Measurements from ENCODE around the gene ANKHD1.
"Not testable (repeated sequence)": the region's sequence is repeated elsewhere in the genome, so short reads cannot be mapped to it uniquely, and the experiment has no call there.

ANKHD1 gene

DNA sequence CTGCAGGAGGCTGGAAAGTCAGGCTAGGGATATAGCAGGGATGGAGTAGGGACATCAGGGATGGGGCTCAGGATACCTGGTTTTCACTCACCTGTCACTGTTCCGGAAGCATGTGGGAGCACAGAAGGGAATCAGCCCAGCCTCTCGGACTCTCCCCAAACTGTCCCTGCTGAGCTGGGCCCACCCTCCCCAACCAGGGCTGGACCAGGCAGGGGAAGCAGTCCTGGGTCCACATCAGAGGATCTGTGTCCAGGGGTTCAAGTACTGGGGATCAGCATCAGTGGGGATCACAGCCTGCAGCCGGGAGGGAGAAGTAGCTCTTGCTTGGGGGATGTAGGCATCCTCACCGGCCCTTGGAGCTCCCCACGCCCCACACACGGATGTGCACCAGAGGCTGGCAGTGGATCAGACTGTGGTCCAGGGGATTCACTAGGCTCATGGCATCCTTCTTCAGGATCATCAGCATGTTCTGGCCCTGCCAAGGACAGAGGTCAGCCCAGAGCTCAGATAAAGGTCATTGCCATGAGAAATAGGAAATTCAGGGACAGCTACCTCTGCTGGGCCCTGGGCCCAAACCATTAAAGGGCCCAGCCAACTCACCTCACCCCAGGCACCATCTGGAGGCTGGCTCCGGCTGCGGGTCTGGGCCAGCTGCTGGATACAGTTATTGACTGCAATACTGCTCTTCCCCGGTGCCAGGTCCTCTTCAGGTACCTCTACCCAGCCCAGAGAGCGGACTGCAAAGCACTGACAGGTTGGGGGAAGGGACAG is 160.3 kb downstream of the ANKHD1 start:
- DNase-seq (ENCODE audit: low read depth in 2 of 3, low spot score in 1 of 3) = no peak

DNA sequence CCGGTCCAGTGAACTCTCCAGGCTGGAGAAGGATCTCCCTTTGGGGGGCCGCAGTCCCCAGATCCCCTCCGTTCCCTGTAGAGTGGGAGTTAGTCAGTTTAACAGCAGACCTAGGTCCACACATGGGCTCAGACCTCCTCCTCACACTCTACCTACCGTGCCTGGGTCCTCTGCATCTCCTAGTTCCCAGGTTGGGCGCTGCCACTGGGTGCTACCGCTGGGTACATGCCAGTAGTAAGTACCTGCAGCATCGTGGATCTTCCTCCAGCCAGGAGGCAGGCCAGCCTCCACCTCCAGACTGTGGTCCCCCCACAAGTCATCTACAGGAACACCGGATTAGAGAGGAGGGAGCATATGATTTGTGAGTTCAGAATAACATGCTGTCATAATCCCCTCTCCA is 162.0 kb downstream of the ANKHD1 start:
- DNase-seq (ENCODE audit: low read depth in 2 of 3, low spot score in 1 of 3) = no peak

DNA sequence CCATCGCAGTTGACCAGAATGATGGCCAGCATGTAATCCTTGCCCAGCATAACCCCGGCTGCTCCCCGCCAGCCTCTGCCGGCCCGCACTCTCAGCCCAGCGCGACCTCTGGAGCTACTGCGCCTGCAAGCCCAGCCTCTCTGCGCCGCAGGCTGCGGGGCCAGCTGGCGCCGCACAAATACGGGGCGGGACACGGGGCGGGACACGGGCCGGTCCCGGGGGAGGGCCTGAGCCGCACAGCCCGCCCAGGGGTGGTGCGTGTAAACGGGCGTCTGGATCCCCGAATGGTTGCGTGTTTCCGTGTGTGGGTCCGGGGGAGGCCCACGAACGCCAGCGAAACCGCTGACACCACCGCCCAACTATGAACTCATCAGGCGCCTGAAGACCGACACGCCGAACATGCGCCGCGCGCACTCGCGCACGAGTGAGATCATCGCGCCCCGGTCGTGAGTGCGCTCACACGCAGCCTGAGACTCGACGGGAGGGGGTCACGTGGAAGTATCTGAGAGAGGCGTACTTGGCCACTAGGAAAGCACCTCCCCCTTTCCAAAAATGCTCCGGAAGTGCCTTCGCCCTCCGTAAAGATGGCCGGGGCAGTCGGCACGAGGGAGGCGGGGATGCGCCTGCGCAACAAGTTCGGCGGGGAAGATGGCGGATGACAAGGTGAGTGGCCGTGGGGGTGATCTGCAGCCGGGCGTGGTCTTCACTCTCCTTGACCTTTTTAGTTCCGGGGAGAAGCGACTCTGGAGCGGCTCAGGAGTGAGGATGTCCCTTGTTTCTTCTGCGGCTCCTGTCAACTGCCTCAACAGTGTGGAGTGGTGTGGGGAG is 162.8 kb downstream of the ANKHD1 start, which contains the start of the genes APBB3 and SLC35A4:
APBB3 (minus strand) TSS at position 403 of the 828 bp plus-strand sequence; CDS start at position 50, 353 bp downstream.
SLC35A4 (plus strand) TSS at position 633 of the 828 bp plus-strand sequence. CDS start 2,342 bp downstream, outside the sequence.
- DNase-seq (ENCODE audit: low read depth in 2 of 3, low spot score in 1 of 3) = peak; percentile 89 to 94 (median 94)

DNA sequence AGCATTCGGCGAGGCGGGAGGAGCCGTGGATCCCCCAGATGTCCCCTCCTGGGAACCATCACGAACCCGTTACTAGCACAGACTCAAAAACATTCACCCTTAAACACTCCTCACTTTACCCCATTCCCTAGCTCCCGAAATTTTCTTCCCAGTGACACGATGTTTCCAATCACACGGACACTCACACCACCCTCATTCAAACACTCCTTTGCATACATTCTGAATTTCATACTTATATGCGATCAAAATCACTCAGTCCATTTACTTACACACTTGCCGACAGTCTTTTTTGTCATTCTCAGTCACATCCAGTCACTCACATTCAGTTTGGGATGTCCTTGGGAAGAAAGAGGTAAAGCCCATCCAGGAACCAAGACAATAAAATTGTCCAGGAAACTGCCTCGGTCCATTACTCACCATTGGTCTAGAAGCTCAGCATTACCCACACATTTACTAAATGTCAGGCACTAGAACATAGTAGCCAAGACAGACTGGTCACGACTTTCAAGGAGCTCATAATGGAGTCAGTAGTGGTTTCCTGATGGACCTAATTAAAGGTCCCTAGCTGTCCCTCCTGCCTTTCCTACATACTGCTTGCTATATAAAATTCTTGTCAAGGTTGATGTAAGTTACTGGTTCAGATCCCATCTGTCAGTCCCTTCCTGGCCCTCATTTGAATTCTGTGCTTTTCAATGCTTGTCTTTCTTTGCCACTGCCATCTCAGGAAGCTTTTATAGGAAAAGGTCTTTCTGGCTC is 163.6 kb downstream of the ANKHD1 start:
- DNase-seq (ENCODE audit: low read depth in 2 of 3, low spot score in 1 of 3) = no peak

DNA sequence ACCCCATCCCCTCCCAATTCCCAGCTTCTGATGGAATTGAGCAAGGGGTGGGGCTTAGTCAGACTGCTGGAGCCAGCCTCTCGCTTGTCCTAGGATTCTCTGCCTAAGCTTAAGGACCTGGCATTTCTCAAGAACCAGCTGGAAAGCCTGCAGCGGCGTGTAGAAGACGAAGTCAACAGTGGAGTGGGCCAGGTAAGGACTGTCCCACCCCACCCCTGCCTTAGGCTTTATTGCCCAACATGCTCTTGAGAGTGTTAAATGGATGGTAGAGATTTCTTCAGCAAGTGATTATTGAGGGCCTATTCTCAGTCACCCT is 164.1 kb downstream of the ANKHD1 start:
- no peak for DNase-seq (ENCODE audit: low read depth in 2 of 3, low spot score in 1 of 3)

DNA sequence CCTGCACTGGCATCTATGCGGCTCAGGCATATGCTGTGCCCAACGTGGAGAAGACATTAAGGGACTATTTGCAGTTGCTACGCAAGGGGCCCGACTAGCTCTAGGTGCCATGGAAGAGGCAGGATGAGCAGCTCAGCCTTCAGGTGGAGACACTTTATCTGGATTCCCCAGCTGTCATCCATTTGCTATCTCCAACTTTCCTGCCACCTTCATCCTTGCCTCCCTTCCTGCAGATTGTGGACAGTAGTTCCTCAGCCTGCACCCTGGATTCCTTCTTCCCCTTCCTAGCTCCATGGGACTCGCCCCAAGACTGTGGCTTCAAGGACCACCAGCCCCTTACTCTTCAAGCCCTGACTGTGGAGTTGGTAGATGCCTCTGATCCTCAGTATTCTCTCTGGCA is 165.0 kb downstream of the ANKHD1 start:
- no peak for DNase-seq (ENCODE audit: low read depth in 2 of 3, low spot score in 1 of 3)

DNA sequence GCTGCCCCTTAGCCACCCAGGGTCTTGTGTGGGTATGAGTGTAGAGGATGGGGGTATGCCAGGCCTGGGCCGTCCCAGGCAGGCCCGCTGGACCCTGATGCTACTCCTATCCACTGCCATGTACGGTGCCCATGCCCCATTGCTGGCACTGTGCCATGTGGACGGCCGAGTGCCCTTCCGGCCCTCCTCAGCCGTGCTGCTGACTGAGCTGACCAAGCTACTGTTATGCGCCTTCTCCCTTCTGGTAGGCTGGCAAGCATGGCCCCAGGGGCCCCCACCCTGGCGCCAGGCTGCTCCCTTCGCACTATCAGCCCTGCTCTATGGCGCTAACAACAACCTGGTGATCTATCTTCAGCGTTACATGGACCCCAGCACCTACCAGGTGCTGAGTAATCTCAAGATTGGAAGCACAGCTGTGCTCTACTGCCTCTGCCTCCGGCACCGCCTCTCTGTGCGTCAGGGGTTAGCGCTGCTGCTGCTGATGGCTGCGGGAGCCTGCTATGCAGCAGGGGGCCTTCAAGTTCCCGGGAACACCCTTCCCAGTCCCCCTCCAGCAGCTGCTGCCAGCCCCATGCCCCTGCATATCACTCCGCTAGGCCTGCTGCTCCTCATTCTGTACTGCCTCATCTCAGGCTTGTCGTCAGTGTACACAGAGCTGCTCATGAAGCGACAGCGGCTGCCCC is 165.6 kb downstream of the ANKHD1 start:
- no peak for DNase-seq (ENCODE audit: low read depth in 2 of 3, low spot score in 1 of 3)

DNA sequence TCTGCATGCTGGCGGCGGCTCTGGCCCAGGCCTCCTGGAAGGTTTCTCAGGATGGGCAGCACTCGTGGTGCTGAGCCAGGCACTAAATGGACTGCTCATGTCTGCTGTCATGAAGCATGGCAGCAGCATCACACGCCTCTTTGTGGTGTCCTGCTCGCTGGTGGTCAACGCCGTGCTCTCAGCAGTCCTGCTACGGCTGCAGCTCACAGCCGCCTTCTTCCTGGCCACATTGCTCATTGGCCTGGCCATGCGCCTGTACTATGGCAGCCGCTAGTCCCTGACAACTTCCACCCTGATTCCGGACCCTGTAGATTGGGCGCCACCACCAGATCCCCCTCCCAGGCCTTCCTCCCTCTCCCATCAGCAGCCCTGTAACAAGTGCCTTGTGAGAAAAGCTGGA is 166.2 kb downstream of the ANKHD1 start:
- DNase-seq (ENCODE audit: low read depth in 2 of 3, low spot score in 1 of 3) = no peak

DNA sequence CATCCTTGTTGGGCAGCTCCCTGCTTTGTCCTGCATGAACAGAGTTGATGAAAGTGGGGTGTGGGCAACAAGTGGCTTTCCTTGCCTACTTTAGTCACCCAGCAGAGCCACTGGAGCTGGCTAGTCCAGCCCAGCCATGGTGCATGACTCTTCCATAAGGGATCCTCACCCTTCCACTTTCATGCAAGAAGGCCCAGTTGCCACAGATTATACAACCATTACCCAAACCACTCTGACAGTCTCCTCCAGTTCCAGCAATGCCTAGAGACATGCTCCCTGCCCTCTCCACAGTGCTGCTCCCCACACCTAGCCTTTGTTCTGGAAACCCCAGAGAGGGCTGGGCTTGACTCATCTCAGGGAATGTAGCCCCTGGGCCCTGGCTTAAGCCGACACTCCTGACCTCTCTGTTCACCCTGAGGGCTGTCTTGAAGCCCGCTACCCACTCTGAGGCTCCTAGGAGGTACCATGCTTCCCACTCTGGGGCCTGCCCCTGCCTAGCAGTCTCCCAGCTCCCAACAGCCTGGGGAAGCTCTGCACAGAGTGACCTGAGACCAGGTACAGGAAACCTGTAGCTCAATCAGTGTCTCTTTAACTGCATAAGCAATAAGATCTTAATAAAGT is 166.9 kb downstream of the ANKHD1 start:
- DNase-seq (ENCODE audit: low read depth in 2 of 3, low spot score in 1 of 3) = no peak

DNA sequence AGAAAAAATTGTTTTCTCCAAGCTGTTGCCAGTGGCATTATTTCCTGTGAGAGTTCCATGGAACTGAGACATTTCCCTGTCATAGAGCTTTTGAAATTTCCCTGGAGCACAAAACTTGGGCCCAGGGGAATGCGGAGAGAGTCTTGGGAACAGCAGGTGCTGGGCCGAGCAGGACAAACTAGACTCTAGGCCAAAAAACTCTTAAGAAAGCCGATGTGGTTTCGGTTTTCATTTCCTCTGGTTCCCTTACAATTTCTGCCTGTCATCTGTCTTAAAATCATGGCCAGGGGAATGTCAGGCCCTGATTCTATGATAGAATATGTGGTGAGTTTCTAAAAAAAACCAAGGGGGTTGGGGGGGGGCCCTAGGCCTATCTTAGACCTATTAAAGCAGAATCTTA is 167.6 kb downstream of the ANKHD1 start:
- DNase-seq (ENCODE audit: low read depth in 2 of 3, low spot score in 1 of 3) = no peak

DNA sequence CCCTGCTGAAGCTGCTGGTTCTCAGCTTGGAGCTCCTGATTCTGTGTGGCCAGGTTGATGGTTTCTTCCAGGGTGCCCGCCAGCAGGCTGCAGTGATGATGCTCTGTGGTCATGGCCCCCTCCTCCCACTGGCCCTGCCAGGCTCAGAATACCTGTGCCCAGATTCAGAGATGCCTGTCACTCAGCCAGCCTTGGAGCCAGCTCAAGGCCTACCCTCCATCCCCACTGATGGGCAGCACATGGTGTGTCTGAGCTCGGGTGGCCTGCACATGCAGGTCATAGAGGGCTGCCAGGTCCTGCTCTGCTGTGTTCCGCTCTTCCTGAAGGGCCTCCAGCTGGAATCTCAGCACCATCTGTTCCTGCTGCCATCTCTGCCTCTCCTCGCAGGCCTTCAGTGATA is 168.4 kb downstream of the ANKHD1 start:
- DNase-seq (ENCODE audit: low read depth in 2 of 3, low spot score in 1 of 3) = no peak

DNA sequence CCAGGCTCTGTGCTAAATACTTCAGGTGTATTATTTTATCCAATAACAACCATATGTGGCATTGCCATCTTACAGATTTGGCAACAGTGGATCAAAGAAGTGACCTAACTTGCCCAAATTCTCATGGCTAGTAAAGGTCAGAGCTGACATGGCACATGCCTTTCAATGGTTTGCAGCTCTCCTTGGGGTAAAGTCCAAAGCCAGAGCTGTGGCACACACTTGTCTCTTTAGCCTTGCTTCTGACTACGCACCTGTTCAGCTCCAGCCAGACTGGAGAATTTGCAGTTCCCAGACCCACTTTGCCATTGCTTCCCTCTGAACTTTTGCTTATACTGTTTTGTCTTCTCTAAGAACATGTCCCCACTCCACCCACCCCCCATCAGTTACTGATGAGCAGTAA is 168.9 kb downstream of the ANKHD1 start:
- DNase-seq (ENCODE audit: low read depth in 2 of 3, low spot score in 1 of 3) = no peak

DNA sequence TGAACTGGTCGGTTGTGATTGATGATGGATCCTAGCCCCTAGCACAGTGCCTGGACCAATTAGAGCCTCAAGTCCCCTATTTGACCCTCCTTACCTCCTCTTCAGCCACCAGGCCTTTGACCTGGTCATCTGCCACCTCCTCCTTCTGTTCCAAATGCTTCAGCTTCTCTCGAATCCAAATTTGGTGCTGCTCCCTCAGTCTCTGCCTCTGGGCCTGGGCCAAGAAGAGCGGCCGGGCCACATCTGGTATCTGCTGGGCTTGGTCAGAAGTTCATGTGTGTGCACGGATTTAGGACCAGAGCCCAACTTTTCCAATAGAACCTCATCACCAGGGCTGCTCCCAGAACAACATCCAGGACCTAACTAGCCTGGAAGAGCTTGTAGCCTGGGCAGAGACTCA is 169.5 kb downstream of the ANKHD1 start:
- no peak for DNase-seq (ENCODE audit: low read depth in 2 of 3, low spot score in 1 of 3)

DNA sequence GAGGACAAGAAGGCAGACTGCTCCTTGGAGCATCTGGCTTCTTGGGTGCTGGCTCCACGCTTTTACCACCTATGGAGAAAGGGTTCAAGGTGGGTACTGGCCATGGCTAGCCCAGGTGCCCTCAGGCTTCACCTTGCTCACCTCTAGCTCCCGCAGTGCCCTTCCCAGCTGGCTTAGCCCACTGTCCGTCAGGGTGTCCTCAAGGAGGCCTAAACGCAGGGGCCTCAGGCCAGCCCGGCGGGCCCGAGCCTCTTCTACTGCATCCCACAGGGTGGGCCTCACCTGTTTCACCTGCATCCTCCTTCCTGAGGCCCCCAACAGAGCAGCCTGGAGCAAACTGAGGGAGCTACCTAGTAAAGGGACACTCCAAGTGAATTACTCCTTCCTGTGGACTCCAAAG is 172.1 kb downstream of the ANKHD1 start:
- no peak for DNase-seq (ENCODE audit: low read depth in 2 of 3, low spot score in 1 of 3)

DNA sequence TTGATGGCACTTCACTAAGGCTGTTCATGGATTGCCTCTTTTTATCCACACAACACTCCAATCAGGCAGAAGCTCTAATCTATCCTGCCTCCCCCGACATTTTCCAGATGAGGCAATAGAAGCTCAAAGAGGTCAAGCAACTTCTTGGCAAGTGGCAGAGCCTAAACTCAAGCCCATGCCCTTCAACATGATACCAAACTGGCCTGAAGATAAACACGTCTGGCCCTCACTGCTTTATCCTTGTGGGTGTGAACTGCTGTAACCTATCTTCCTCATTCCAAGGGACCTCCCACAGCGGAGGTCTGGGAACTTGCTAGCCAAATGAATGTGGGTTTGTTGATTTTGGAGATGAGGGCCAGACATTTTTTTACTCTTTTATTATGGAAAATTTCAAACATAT is 172.5 kb downstream of the ANKHD1 start:
- no peak for DNase-seq (ENCODE audit: low read depth in 2 of 3, low spot score in 1 of 3)

DNA sequence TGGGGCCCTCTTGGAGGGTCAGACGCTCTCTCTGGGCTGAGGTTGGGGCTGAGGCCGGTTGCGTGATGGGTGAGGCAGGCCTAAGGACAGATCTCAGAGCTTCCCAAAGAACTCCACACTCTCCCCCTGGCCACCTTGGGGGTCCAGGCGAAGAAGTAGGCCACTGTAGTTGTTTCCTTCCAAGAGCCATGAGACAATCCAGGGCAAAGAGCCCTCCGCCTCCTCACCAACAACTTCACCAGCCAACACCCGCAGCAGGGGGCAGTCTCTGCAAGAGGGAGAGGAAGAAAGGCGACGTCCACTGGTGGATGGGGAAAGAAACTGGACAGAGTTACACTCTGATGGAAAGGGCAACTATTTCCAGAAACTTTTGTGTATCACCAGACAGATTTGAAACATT is 173.7 kb downstream of the ANKHD1 start:
- DNase-seq (ENCODE audit: low read depth in 2 of 3, low spot score in 1 of 3) = no peak

DNA sequence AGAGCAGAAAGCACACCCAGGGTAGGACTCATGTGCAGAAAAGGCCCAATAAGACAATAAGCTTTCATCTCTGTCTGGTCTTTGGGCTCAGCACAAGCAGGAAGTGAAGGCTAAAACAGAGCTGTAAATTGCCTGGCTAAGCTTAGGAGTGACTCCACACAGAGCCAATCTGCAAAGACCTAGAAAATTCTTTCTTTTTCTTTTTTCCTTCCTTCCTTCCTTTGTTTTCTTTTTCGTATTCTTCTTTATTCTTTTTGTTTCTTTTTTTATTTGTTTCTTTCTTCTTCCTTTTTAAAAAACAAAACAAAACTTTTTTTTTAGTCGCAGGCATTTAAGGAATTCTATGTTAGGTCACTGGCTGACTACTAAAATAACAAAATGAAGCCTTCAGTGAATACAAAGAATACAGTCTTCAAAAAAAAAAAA is 175.2 kb downstream of the ANKHD1 start:
- no peak for DNase-seq (ENCODE audit: low read depth in 2 of 3, low spot score in 1 of 3)

DNA sequence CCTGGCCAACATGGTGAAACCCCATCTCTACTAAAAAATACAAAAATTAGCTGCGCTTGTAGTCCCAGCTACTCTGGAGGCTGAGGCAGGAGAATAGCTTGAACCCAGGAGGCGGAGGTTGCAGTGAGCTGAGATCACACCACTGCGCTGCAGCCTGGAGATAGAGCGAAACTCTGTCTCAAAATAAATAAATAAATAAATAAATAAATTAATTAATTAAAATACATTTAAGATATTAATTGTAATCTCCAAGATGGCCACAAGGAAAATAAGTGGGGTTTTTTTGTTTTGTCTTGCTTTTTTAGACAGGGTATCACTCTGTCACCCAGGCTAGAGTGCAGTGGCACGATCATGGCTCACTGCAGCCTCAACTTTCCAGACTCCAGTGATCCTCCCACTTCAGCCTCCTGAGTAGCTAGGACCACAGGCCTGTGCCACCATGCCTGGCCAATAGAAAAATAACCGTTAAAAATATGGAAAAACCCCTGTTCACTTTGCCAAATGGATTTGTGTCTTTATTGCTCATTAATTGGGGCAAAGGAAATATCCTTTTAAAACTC is 177.6 kb downstream of the ANKHD1 start:
- not testable (repeated sequence) for DNase-seq (ENCODE audit: low read depth in 2 of 3, low spot score in 1 of 3)

DNA sequence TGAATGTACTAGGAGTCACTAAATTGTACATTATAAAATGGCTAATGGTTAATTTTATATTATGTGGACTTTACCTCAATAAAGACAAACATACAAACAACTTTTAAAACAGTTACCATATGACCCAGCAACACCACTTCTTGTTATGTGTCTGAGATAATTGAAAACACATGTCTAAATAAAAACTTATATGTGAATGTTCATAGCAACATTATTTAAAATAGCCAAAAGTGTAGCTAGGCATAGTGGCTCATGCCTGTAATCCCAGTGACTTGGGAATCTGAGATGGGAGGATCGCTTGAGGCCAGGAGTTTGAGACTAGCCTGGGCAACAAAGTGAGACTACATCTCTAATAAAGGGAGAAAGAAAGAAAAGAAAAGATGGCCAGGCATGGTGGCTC is 185.9 kb downstream of the ANKHD1 start:
- DNase-seq (ENCODE audit: low read depth in 2 of 3, low spot score in 1 of 3) = no peak

DNA sequence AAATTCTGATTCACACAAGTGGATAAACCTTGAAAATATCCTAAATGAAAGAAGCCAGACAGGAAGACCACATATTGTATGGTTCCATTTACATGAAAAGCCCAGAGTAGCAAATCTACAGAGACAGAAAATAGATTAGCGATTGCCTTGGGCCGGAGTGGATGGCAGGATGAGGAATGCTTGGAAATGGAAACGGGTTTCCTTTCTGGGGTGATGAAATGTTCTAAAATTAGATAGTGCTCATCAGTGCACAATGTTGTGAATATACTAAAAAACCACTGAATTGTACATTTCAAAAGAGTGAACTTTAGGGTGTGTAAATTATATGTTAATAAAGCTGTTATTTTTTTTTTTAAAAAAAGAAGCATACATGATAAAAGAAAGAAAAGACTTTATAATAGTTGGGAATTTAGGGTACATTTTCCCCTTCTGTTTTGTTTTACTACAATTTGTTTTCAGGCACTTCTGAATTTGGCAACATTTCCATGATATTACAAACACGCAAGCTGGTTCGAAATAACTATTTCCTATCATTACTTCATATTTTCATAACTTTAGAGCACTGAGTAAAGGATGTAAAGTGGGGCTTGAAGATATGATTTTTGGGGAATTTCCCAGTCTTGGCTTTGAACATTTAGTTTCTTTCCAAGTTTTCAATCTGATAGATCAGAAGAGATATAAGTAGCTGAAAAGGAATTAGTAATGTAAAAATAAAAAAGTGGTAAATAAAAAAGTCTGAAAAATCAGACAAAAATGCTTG is 186.9 kb downstream of the ANKHD1 start:
- no peak for DNase-seq (ENCODE audit: low read depth in 2 of 3, low spot score in 1 of 3)

Data from stimulated activated CD4-positive, alpha-beta T cell treated with anti-CD3 and anti-CD28 coated beads, Interleukin-12 subunit alpha, Interleukin-12 subunit beta, amount 100 ng/mL, for 48 hours (primary cell).